Measurements from ENCODE around the gene SP110. TPM values are rescaled to one million over a fixed set of nuclear protein-coding genes. Genes with fewer than 3 reads are reported as not detected.

The SP110 gene
- total RNA-seq, 1 donor from 2014 or later: 1.2 TPM

DNA sequence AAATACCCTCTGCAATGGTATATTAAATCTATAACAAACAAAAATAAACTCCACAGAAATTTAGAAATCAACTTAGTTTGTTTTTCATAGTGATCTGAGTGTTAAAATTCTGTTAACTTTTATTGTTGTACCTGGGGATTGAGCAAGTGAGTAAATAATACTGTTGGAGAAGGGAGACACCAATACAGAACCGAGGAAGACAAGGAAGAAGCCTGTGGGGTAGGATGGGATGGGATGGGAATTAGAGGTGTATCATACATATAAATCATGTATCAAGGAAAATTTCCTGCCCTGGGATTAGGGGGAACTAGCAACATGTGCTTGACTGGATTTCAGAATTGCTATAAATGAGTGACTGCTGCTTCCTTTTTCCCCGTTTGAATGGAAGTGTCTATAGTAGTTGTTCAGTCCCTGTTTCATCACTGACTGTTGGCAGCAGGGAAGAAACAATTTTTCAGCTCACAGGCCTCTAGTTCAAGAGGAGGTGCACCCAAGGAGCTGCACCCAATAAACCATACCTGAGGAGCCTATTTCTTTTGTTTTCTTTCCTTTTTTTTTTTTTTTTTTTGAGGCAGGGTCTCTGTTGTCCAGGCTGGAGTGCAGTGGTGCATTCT, 53.1 kb downstream of the SP110 start:
- no peak for DNase-seq

DNA sequence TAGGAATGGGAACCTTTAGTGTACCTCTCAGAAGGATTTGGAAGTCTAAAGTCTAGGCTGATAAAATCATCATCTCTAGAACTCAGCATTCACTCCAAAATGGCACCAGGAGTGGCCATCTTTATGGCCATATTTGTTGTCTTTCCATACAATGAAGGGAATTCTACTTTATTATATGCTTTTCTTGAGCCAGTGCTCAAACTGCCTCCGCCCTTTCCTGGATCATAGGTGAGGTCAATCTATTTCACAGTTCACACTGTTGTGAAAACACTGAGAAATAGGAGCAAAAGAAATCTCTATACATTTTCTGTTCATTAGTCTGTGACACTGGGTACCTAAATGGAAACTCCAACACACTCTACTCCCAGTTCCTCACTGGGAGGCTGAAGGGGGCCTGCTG, 55.6 kb downstream of the SP110 start:
- no peak for DNase-seq

DNA sequence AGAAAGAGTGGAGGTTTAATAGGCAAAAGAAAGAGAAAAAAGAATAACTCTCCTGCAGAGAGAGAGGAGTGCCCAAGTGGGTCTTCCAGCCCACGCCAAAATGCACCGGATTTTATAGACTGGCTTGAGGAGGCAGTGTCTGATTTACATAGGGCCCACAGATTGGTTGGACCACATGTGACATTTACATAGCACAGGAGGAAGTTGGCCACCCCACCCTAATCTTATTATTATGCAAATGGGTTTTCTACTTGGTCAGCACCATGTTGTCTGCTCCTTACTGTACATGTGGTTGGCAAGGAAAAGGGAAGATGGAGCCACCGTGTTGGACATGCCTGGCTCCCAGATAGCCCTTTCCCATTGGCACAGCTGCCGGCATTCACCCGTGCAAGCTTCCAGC, 56.8 kb downstream of the SP110 start:
- no peak for DNase-seq

- DNase-seq: no peak
These were observed 58.6 kb downstream of the SP110 start for GRCh38 chr2:230161184-230161583.

DNA sequence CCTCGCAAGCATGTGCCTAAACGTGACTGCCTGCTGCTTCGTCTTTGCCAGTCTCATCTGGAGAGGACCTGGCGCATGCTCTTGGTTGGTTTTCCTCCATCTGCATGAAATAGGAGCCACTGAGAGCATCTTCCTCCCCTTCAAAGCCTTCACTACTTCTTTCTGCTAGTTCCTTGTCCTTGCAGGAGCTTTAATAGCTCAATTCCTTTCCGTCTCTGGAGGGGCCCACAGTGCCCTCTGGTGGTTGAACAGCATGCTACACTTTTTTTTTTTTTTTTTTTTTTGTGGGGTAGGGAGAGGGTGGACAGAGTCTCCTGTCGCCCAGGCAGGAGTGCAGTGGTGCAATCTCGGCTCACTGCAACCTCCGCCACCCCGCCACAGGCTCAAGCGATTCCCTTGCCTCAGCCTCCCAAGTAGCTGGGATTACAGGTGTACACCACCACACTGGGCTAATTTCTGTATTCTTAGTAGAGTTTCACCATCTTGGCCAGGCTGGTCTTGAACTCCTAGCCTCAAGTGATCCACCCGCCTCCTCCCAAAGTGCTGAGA, 59.6 kb downstream of the SP110 start:
- DNase-seq: peak; percentile 4

DNA sequence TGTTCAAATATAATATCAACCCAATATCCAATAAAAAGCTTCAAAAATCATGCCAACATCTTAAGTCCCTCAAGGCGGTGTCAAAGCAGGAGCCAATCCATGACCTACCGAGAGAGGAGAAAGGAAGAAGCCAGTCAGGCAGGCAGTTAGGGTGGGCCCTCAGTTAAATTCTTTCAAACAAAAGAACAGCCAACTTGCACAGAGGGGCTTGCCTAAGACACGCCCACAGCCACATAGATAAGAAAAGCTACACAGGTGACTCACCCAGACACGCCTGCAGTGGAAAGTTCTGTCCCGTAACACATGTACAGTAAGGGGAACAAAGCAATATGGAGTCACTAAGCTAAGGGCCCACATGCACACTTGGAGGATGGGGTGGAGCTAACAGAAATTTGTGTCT, 61.3 kb downstream of the SP110 start:
- DNase-seq: no peak

- no peak for DNase-seq
These were observed 62.7 kb downstream of the SP110 start for GRCh38 chr2:230156782-230157699.

DNA sequence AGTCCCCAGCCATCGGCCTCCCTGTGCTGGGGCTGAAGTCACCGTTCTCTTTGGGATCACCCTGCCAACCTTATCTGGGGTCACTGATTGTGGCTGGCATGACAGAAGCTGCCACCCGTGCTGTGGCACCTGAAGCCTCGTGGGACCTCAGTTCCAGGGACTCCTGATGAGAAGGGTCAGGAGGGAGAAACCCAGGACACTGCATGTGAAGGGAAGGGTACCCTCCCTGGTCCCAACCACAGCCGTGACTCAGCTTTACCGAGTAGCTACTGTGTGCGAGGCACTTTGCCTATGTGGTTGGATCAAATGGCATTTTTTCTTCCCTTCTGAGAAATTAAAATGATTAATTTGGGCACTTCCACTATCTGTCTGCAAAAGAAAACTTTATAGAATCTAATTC, 64.4 kb downstream of the SP110 start:
- DNase-seq: no peak

GRCh38 chr2:230153390-230153976, 66.3 kb downstream of the SP110 start:
- no peak for DNase-seq

DNA sequence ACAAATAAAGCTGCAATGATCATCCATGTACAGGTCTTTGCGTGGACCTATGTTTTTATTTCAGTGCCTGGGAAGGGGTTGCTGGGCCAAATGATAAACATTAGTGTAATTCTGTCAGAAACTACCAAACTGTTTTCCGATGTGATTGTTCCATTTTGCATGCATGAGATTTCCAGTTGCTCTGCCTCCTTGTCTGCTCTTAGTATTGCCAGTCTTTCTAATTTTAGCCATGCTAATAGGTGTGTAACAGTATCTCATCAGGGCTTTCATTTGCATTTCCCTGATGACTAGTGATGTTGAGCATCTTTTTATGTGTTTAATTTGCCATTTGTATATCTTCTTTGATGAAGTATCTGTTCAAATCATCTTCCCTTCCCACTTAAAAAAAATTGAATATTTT, 67.5 kb downstream of the SP110 start:
- DNase-seq: no peak

DNA sequence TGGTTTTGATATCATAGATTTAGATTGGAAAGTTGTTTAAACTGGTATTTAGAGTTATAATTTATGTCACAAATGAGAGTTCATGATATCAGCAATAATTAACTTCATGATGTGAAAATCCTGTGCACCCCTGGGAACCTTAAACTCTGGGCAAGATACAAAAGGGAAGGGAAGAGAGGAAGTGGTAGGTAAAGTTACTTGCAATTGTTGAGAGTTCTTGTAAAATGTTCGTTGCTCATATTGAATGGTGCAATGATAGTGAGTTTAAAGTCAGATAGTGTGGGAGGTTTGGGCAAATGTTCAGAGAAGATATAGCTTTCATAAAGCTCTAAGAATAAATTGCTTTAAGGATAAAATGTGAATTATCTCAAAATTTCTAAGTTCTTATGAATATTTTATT, 75.4 kb downstream of the SP110 start:
- no peak for DNase-seq

GRCh38 chr2:230140667-230141066, 79.1 kb downstream of the SP110 start:
- DNase-seq: no peak

- no peak for DNase-seq
These were observed 81.8 kb downstream of the SP110 start for GRCh38 chr2:230137902-230138539.

DNA sequence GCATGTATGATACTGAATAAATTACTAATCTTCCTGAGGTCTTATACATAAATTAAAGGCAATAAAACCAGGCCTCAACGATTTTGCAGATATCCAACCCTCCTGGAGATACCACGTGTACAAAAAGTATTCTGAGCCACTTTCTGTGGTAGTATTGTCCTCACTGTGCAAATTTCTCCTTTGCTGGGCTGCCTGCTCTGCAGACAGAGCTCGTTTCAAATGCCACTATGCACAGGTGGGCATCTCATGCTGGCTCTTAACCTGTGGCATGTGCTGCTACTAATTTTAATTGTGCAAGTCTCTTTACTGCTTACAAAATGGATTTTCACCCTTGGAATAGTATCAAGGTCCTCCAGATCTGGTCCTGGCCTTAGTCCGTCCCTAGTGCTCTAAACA, 84.7 kb downstream of the SP110 start:
- no peak for DNase-seq

- DNase-seq: no peak
These were observed 85.2 kb downstream of the SP110 start for GRCh38 chr2:230134496-230135129.

GRCh38 chr2:230131366-230131765, 88.4 kb downstream of the SP110 start:
- no peak for DNase-seq

DNA sequence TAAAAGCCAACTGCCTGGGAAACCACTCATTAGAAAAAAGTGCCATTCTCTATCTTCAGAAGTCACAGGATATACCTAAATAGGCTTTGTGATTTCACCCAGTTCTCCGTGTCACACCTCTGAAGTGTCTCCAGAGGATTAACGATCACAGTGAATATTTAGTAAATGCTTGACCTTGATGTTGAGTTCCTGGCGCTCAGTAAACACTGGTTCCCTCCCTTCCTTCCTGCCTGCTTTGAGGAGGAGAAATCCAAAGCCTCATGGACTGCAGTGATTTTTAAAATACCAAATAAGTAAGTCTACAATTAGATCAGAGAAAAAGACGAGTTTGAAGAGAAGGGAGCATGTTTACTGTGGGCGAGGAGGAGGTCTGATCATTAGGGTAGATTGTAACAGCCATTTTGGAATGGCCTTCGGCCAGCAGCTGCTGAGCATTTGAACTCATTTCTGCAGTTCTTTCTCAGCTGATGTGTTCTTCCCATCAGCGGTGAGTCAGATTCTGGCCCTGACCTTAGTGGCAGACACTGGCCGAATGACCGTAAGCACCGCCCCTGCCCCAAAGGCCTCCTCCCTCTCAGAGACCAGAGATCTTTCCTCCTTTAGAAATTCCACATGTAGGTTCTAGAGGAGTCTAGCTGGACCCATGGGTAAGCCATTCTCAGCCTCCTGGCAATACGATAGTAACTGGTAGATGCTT, 89.0 kb downstream of the SP110 start:
- DNase-seq: no peak

DNA sequence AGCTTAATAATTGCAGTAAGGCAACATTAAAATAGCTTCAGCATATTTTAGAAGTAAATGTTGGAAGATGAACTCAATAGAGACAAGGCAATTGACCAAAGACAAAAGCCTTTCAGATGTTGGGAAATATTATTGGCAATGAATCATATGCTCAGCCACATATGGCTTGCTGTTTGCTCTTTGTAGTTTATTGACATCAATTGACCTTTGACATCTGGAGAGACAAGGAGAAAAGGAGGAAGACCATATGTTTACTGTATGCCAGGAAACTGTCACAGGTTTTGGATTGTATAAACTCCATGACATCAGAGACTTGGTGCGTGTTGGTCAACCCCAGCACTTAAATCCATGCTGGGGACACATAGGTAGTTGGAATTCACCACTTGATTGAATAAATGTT, 90.4 kb downstream of the SP110 start:
- DNase-seq: no peak

DNA sequence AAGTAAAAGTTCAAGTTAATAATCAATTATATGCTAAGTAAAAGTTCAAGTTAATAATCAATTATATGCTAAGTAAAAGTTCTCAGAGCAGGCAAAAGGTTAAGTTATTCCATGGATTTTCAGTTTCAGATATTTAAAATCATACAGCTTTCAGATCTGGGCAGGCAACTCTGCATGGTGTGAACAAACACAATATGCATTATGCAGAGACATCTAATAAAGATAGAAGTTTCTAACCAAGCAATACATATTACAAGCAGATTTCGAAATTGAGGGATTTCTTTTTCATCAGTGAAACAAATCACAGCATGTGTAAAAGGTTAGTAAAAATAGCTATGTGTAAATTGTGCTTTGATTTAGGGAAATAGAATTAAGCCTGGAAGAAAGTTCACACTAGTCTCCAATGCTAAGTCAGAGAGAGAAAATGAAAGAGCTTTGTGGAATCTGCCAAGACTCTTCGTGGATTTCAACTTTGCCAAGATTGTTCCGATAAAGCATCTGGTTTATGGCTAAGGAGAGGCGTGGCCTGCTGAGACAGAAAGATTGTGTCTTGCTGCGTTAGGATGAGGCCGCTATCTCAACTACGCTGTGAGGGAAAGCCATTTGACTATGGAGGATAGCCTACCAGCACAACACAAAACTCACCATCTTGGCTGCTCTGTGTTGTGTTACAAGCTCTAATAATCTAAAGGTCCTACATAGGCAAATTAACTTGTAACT, 91.0 kb downstream of the SP110 start:
- no peak for DNase-seq

- no peak for DNase-seq
These were observed 92.6 kb downstream of the SP110 start for GRCh38 chr2:230127195-230127594.

Measured in occipital lobe (tissue), 2 donors.